ENCODE measurements around the gene EEPD1.

DNA sequence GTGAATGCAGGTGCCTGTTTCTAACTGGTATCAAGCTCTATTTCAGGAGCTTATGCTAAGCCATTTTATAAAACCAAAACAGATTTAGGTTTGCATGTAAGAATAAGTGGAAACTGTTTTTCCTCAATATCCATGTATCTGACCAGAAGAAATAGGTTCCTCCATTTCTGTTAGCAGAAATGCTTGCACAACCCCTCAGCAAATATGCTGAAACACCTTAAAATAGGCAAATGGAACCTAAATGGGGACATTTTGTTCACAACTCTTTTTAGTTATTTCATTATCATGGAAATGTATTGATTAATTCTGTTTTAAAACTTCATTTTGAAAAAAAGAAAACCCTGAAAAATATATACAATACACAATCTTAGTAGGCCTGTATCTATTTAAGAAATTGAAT is 8.9 kb upstream of the EEPD1 start:
- TF ChIP-seq, protein P1, sequence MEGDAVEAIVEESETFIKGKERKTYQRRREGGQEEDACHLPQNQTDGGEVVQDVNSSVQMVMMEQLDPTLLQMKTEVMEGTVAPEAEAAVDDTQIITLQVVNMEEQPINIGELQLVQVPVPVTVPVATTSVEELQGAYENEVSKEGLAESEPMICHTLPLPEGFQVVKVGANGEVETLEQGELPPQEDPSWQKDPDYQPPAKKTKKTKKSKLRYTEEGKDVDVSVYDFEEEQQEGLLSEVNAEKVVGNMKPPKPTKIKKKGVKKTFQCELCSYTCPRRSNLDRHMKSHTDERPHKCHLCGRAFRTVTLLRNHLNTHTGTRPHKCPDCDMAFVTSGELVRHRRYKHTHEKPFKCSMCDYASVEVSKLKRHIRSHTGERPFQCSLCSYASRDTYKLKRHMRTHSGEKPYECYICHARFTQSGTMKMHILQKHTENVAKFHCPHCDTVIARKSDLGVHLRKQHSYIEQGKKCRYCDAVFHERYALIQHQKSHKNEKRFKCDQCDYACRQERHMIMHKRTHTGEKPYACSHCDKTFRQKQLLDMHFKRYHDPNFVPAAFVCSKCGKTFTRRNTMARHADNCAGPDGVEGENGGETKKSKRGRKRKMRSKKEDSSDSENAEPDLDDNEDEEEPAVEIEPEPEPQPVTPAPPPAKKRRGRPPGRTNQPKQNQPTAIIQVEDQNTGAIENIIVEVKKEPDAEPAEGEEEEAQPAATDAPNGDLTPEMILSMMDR (IDR thresholded peaks at IDR 0.05) = no peak
- TF ChIP-seq POLR2A (IDR thresholded peaks at IDR 0.05) = no peak
